Measurements from ENCODE around the gene UBA1. TPM values are rescaled to one million over a fixed set of nuclear protein-coding genes. Genes with fewer than 3 reads are reported as not detected.

The UBA1 gene
- total and polyA plus RNA-seq, 4 donors: 115 to 319 (median 219) TPM

- no CpG with 5 or more reads among the region's 10 CpGs for WGBS (ENCODE audit: insufficient coverage)
- Histone ChIP-seq H3K4me1 (ENCODE audit: control insufficient read depth, insufficient read depth, low read length) (peaks cover 34% of the 10 kb centered on the region), H3K36me3 (ENCODE audit: control insufficient read depth, insufficient read depth, low read length) (peaks cover 62% of the 10 kb centered on the region), H3K27ac (ENCODE audit: low read depth, low read length) (no peak overlapping the region), H3K27me3 (ENCODE audit: control insufficient read depth, insufficient read depth, low read length) (no peaks in the 10 kb centered on the region), H3K9me3 (ENCODE audit: control insufficient read depth, insufficient read depth, low read length) (no peaks in the 10 kb centered on the region), H3K4me3 (ENCODE audit: low read depth, low read length) (no peak overlapping the region)
- no peak for DNase-seq (ENCODE audit: low read depth in 4 of 6, low spot score in 6 of 6)
These were observed 4.5 kb downstream of the UBA1 start for GRCh38 chrX:47198026-47198686.

GRCh38 chrX:47198687-47199080, 5.1 kb downstream of the UBA1 start:
- DNase-seq (ENCODE audit: low read depth in 4 of 6, low spot score in 6 of 6): no peak
- WGBS (ENCODE audit: insufficient coverage): 98% methylated on average over 8 of the region's 15 CpGs
- peaks cover 67% of the 10 kb centered on the region for H3K36me3 ChIP-seq (ENCODE audit: control insufficient read depth, insufficient read depth, low read length)
- H3K4me1 ChIP-seq (ENCODE audit: control insufficient read depth, insufficient read depth, low read length): peaks cover 31% of the 10 kb centered on the region
- H3K9me3 ChIP-seq (ENCODE audit: control insufficient read depth, insufficient read depth, low read length): no peaks in the 10 kb centered on the region
- no peak overlapping the region for H3K27ac ChIP-seq (ENCODE audit: low read depth, low read length)
- peaks cover 2% of the 10 kb centered on the region for H3K27me3 ChIP-seq (ENCODE audit: control insufficient read depth, insufficient read depth, low read length)
- no peak overlapping the region for H3K4me3 ChIP-seq (ENCODE audit: low read depth, low read length)

GRCh38 chrX:47199286-47199685, 5.7 kb downstream of the UBA1 start:
- no peaks in the 10 kb centered on the region for H3K9me3 ChIP-seq (ENCODE audit: control insufficient read depth, insufficient read depth, low read length)
- peaks cover 2% of the 10 kb centered on the region for H3K27me3 ChIP-seq (ENCODE audit: control insufficient read depth, insufficient read depth, low read length)
- no peak overlapping the region for H3K4me3 ChIP-seq (ENCODE audit: low read depth, low read length)
- peaks cover 73% of the 10 kb centered on the region for H3K36me3 ChIP-seq (ENCODE audit: control insufficient read depth, insufficient read depth, low read length)
- no peak overlapping the region for H3K27ac ChIP-seq (ENCODE audit: low read depth, low read length)
- DNase-seq (ENCODE audit: low read depth in 4 of 6, low spot score in 6 of 6): no peak
- WGBS (ENCODE audit: insufficient coverage): 95% methylated on average over 10 of the region's 10 CpGs
- peaks cover 31% of the 10 kb centered on the region for H3K4me1 ChIP-seq (ENCODE audit: control insufficient read depth, insufficient read depth, low read length)

GRCh38 chrX:47200385-47201150, 6.9 kb downstream of the UBA1 start:
- peaks cover 80% of the 10 kb centered on the region for H3K36me3 ChIP-seq (ENCODE audit: control insufficient read depth, insufficient read depth, low read length)
- H3K27ac ChIP-seq (ENCODE audit: low read depth, low read length): no peak overlapping the region
- 96% methylated on average over 5 of the region's 9 CpGs for WGBS (ENCODE audit: insufficient coverage)

GRCh38 chrX:47201345-47201944, 7.8 kb downstream of the UBA1 start:
- no peaks in the 10 kb centered on the region for H3K9me3 ChIP-seq (ENCODE audit: control insufficient read depth, insufficient read depth, low read length)
- H3K27me3 ChIP-seq (ENCODE audit: control insufficient read depth, insufficient read depth, low read length): peaks cover 2% of the 10 kb centered on the region
- H3K27ac ChIP-seq (ENCODE audit: low read depth, low read length): no peak overlapping the region
- peaks cover 85% of the 10 kb centered on the region for H3K36me3 ChIP-seq (ENCODE audit: control insufficient read depth, insufficient read depth, low read length)
- no peak for DNase-seq (ENCODE audit: low read depth in 4 of 6, low spot score in 6 of 6)
- 95% methylated on average over 8 of the region's 9 CpGs for WGBS (ENCODE audit: insufficient coverage)
- H3K4me1 ChIP-seq (ENCODE audit: control insufficient read depth, insufficient read depth, low read length): peaks cover 17% of the 10 kb centered on the region
- H3K4me3 ChIP-seq (ENCODE audit: low read depth, low read length): no peak overlapping the region

More at GRCh38 chrX:47200385-47201150, 6.9 kb downstream of the UBA1 start:
- Histone ChIP-seq H3K9me3 (ENCODE audit: control insufficient read depth, insufficient read depth, low read length) (no peaks in the 10 kb centered on the region), H3K4me3 (ENCODE audit: low read depth, low read length) (no peak overlapping the region), H3K4me1 (ENCODE audit: control insufficient read depth, insufficient read depth, low read length) (peaks cover 18% of the 10 kb centered on the region), H3K27me3 (ENCODE audit: control insufficient read depth, insufficient read depth, low read length) (peaks cover 2% of the 10 kb centered on the region)
- peak in 1 of 6 donors; percentile 30 for DNase-seq (ENCODE audit: low read depth in 4 of 6, low spot score in 6 of 6)

- no peaks in the 10 kb centered on the region for H3K9me3 ChIP-seq (ENCODE audit: control insufficient read depth, insufficient read depth, low read length)
- peaks cover 2% of the 10 kb centered on the region for H3K27me3 ChIP-seq (ENCODE audit: control insufficient read depth, insufficient read depth, low read length)
- no peak for DNase-seq (ENCODE audit: low read depth in 4 of 6, low spot score in 6 of 6)
- H3K36me3 ChIP-seq (ENCODE audit: control insufficient read depth, insufficient read depth, low read length): peaks cover 90% of the 10 kb centered on the region
- H3K4me1 ChIP-seq (ENCODE audit: control insufficient read depth, insufficient read depth, low read length): peaks cover 10% of the 10 kb centered on the region
- 100% methylated on average over 11 of the region's 11 CpGs for WGBS (ENCODE audit: insufficient coverage)
- no peak overlapping the region for H3K27ac ChIP-seq (ENCODE audit: low read depth, low read length)
- H3K4me3 ChIP-seq (ENCODE audit: low read depth, low read length): no peak overlapping the region
These were observed 8.7 kb downstream of the UBA1 start for GRCh38 chrX:47202316-47202715.

GRCh38 chrX:47202877-47203276, 9.2 kb downstream of the UBA1 start:
- H3K27ac ChIP-seq (ENCODE audit: low read depth, low read length): no peak overlapping the region

GRCh38 chrX:47204970-47205369, 11.3 kb downstream of the UBA1 start:
- H3K36me3 ChIP-seq (ENCODE audit: control insufficient read depth, insufficient read depth, low read length): peaks cover 89% of the 10 kb centered on the region

More at GRCh38 chrX:47202877-47203276, 9.2 kb downstream of the UBA1 start:
- Histone ChIP-seq H3K36me3 (ENCODE audit: control insufficient read depth, insufficient read depth, low read length) (peaks cover 86% of the 10 kb centered on the region), H3K9me3 (ENCODE audit: control insufficient read depth, insufficient read depth, low read length) (no peaks in the 10 kb centered on the region), H3K4me3 (ENCODE audit: low read depth, low read length) (no peak overlapping the region), H3K4me1 (ENCODE audit: control insufficient read depth, insufficient read depth, low read length) (peaks cover 7% of the 10 kb centered on the region), H3K27me3 (ENCODE audit: control insufficient read depth, insufficient read depth, low read length) (peaks cover 2% of the 10 kb centered on the region)
- 60% methylated on average over 3 of the region's 4 CpGs for WGBS (ENCODE audit: insufficient coverage)
- DNase-seq (ENCODE audit: low read depth in 4 of 6, low spot score in 6 of 6): no peak

GRCh38 chrX:47206316-47206715, 12.7 kb downstream of the UBA1 start:
- no CpG with 5 or more reads among the region's 3 CpGs for WGBS (ENCODE audit: insufficient coverage)

More at GRCh38 chrX:47204970-47205369, 11.3 kb downstream of the UBA1 start:
- Histone ChIP-seq H3K4me1 (ENCODE audit: control insufficient read depth, insufficient read depth, low read length) (peaks cover 7% of the 10 kb centered on the region), H3K9me3 (ENCODE audit: control insufficient read depth, insufficient read depth, low read length) (no peaks in the 10 kb centered on the region), H3K27ac (ENCODE audit: low read depth, low read length) (no peak overlapping the region), H3K4me3 (ENCODE audit: low read depth, low read length) (no peak overlapping the region), H3K27me3 (ENCODE audit: control insufficient read depth, insufficient read depth, low read length) (peaks cover 2% of the 10 kb centered on the region)
- WGBS (ENCODE audit: insufficient coverage): 82% methylated on average over 5 of the region's 5 CpGs
- DNase-seq (ENCODE audit: low read depth in 4 of 6, low spot score in 6 of 6): peak in 1 of 6 donors; percentile 10

More at GRCh38 chrX:47206316-47206715, 12.7 kb downstream of the UBA1 start:
- Histone ChIP-seq H3K36me3 (ENCODE audit: control insufficient read depth, insufficient read depth, low read length) (peaks cover 89% of the 10 kb centered on the region), H3K27me3 (ENCODE audit: control insufficient read depth, insufficient read depth, low read length) (peaks cover 2% of the 10 kb centered on the region), H3K4me1 (ENCODE audit: control insufficient read depth, insufficient read depth, low read length) (peaks cover 7% of the 10 kb centered on the region), H3K9me3 (ENCODE audit: control insufficient read depth, insufficient read depth, low read length) (no peaks in the 10 kb centered on the region), H3K27ac (ENCODE audit: low read depth, low read length) (no peak overlapping the region), H3K4me3 (ENCODE audit: low read depth, low read length) (no peak overlapping the region)
- no peak for DNase-seq (ENCODE audit: low read depth in 4 of 6, low spot score in 6 of 6)

All from spinal cord (tissue), 10 donors.